ENCODE results near the gene ICAM2.

DNA sequence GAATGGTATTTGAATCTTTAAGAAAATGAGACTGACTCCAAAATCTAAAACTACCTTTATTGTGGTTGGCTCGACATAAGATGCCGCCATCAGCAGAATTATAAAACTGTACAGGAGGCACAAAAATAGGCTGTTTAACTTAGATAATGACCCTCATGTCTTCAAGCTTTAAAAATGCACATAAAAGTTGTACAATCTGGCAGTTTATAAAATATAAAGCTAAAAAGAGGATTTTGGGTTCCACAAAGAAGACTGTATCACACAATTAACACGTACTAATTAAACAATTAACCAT lies 18.6 kb upstream of the ICAM2 start:
- TF ChIP-seq, protein P1, sequence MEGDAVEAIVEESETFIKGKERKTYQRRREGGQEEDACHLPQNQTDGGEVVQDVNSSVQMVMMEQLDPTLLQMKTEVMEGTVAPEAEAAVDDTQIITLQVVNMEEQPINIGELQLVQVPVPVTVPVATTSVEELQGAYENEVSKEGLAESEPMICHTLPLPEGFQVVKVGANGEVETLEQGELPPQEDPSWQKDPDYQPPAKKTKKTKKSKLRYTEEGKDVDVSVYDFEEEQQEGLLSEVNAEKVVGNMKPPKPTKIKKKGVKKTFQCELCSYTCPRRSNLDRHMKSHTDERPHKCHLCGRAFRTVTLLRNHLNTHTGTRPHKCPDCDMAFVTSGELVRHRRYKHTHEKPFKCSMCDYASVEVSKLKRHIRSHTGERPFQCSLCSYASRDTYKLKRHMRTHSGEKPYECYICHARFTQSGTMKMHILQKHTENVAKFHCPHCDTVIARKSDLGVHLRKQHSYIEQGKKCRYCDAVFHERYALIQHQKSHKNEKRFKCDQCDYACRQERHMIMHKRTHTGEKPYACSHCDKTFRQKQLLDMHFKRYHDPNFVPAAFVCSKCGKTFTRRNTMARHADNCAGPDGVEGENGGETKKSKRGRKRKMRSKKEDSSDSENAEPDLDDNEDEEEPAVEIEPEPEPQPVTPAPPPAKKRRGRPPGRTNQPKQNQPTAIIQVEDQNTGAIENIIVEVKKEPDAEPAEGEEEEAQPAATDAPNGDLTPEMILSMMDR (IDR thresholded peaks at IDR 0.05) = no peak
- TF ChIP-seq POLR2AphosphoS5 (IDR thresholded peaks at IDR 0.05) = no peak
- TF ChIP-seq POLR2A (IDR thresholded peaks at IDR 0.05) = no peak
- no peak for TF ChIP-seq EP300 (IDR thresholded peaks at IDR 0.05)

All from gastroesophageal sphincter (tissue), 3 donors.